SJSA1 (cell line): ENCODE data around the gene RO60. TPM values are rescaled to one million over a fixed set of nuclear protein-coding genes. Genes with fewer than 3 reads are reported as not detected.
"Not testable (repeated sequence)": the region's sequence is repeated elsewhere in the genome, so short reads cannot be mapped to it uniquely, and the experiment has no call there.

Experiments used
- DNase-seq, 2 experiments: peaks; one replicate each; pipeline ENCODE4 v3.0.0-alpha.2; 2015 to 2020; ENCODE audit warnings: low spot score in 2 of 2, low read depth in 1 of 2
- H3K27ac ChIP-seq: fragments of 250-450 bp; sonication (Bioruptor Pico); 2 replicates; pipeline ENCODE4 v1.5.1; 2020; ENCODE audit warnings: mild to moderate bottlenecking, moderate library complexity
- H3K27me3 ChIP-seq: fragments of 250-450 bp; sonication (Bioruptor Pico); replicated peaks from 2 replicates; pipeline ENCODE4 v1.5.1; 2020; ENCODE audit warnings: mild to moderate bottlenecking, moderate library complexity
- H3K36me3 ChIP-seq: fragments of 250-450 bp; sonication (Bioruptor Pico); 2 replicates; pipeline ENCODE4 v1.5.1; 2020; ENCODE audit warnings: mild to moderate bottlenecking
- H3K4me1 ChIP-seq: fragments of 250-450 bp; sonication (Bioruptor Pico); replicated peaks from 2 replicates; pipeline ENCODE4 v1.6.1; 2021; ENCODE audit warnings: mild to moderate bottlenecking
- H3K4me3 ChIP-seq: fragments of 250-450 bp; sonication (Bioruptor Pico); 2 replicates; pipeline ENCODE4 v1.5.1; 2020; ENCODE audit warnings: mild to moderate bottlenecking
- H3K9me3 ChIP-seq: fragments of 250-450 bp; sonication (Bioruptor Pico); replicated peaks from 2 replicates; pipeline ENCODE4 v1.5.1; 2020; ENCODE audit warnings: mild to moderate bottlenecking
- total RNA-seq: library from RNA; depleted of rRNA; stranded (reverse); fragments of >200 nt; shearing (Covaris generic); gene quantifications from 2 replicates; pipeline ENCODE4 v1.2.3, GENCODE V29; 2014; rRNA removed

Gene RO60
- total RNA-seq: 90.0 and 97.2 TPM in 2 replicates

DNA sequence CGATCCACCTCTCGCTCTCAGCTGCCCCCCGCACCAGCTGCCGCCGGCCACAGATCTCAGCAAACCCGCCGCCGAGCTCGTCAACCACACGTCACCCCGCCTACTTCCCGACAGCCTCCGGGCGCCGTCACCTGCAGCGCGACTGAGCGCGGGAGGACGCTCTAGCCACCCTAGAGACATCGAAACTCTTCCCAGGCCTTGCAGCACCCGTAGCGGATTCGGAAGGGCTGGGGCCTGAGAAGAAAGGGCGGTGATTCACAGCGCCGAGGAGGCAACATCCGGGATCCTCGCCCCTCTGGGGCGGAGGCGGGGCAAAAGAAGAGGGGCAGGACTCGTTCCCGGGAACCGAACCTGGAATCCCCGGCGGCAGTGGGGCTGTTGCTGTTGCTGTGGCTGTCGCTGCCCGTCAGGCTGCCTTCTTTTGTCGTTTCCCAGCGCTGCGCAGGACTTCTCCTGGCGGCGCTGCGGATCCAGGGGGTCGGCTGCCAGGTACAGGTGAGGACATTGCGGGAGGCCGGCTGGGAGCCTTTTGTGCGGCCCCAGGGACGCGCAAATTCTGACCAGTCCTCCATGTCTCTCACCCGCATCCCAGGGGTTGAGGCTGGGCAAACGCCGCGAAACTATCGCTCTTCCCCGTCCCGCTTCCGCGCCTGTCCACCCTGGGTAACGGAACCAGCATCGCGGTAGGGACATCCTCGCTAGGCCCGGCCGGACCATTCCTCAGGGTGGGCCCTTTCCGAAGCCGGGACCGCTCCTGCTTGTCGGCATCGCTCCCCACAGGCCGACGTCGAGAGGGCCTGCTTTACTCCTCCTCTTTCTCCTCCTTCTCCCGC is at the start of gene RO60, which contains the start of gene UCHL5:
Gene RO60, plus strand, starts transcription at position 331 of the 833 bp plus-strand sequence. CDS start 9,443 bp downstream, outside the sequence.
Gene UCHL5, minus strand, starts transcription at position 79 of the 833 bp plus-strand sequence. CDS start 100 bp downstream, outside the sequence.
- Histone ChIP-seq H3K27me3 (no peaks in the 10 kb centered on the region), H3K9me3 (no peaks in the 10 kb centered on the region), H3K27ac (peak within 1 kb of the TSS; percentile 77), H3K4me3 (peak within 1 kb of the TSS; percentile 70), H3K4me1 (peaks cover 5% of the 10 kb centered on the region), H3K36me3 (no peaks in the 10 kb centered on the region)
- DNase-seq: peak; percentile 98

DNA sequence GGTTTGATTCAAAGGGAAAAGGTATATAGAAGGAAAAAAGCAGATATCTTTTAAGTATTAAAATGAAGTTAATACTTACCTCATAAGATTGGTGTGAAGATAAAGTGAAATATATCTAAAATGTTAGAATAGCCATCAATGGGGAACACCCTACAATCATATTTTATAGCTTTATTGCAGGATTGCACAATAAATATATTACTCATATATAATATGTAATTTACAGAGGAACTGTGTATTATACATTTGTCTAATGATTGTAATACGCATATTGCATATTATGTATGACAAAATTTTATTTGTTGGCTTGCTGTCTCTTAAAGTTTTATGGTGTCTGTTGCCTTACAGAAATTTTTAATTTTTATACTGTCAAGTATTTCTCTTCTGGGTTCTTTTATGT is 48.0 kb upstream of the RO60 start:
- Histone ChIP-seq H3K9me3 (no peaks in the 10 kb centered on the region), H3K4me3 (no peak overlapping the region), H3K27ac (no peak overlapping the region), H3K27me3 (no peaks in the 10 kb centered on the region; the same call in 1 of the 2 replicates), H3K4me1 (no peaks in the 10 kb centered on the region), H3K36me3 (0 out of 2 replicates have a peak, but pooled peaks cover 4% of the 10 kb centered on the region)
- no peak for DNase-seq

DNA sequence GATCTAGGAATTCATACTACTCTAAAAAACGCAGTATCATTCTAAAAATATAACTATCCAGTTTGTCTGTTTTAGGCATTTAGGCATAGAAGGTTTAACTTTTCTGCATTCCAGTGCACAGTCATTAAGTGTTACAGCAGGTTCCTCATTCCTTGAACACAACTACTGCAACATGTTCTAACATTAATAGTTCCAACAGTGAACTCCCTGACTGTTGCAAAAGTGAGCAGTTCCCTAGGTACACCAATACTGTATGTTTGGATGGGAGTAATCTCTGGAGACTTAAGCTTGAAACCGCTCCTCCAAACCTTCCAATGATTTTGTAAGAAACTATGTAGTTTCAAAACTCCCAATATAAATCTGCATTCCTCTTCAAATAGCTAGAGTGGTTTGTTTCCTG is 46.4 kb upstream of the RO60 start:
- no peaks in the 10 kb centered on the region; the same call in 1 of the 2 replicates for H3K27me3 ChIP-seq
- H3K36me3 ChIP-seq: 0 out of 2 replicates have a peak, but pooled peaks cover 4% of the 10 kb centered on the region
- no peak for DNase-seq
- no peaks in the 10 kb centered on the region for H3K4me1 ChIP-seq
- no peaks in the 10 kb centered on the region for H3K9me3 ChIP-seq
- H3K27ac ChIP-seq: no peak overlapping the region
- no peak overlapping the region for H3K4me3 ChIP-seq

- Histone ChIP-seq H3K9me3 (no peaks in the 10 kb centered on the region), H3K4me3 (no peak overlapping the region), H3K27me3 (no peaks in the 10 kb centered on the region; the same call in 1 of the 2 replicates), H3K27ac (no peak overlapping the region), H3K36me3 (0 out of 2 replicates have a peak, but pooled peaks cover 4% of the 10 kb centered on the region), H3K4me1 (no peaks in the 10 kb centered on the region)
- DNase-seq: no peak
Observed at GRCh38 chr1:193013707-193014106, 45.7 kb upstream of the RO60 start.

DNA sequence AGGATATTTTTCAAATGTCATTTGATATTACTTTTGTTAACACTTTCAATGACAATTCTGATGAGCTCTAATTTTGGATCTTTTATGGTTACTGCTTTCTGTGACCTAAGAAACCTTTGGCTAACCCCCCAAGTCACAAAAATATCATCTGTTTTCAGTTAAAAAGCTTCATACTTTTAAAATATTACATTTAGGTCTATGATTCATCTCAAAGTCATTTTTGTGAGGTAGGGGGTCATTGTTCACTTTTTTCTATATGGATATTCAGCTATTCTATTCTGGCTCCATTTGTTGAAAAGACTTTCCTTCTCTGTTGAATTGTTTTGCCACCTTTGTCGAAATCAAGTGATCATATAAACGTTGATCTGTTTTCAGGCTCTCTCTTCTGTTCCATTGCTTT is 45.0 kb upstream of the RO60 start:
- H3K9me3 ChIP-seq: no peaks in the 10 kb centered on the region
- no peaks in the 10 kb centered on the region for H3K4me1 ChIP-seq
- no peak overlapping the region for H3K4me3 ChIP-seq
- H3K27ac ChIP-seq: no peak overlapping the region
- no peak for DNase-seq
- no peaks in the 10 kb centered on the region; the same call in 1 of the 2 replicates for H3K27me3 ChIP-seq
- 0 out of 2 replicates have a peak, but pooled peaks cover 4% of the 10 kb centered on the region for H3K36me3 ChIP-seq

DNA sequence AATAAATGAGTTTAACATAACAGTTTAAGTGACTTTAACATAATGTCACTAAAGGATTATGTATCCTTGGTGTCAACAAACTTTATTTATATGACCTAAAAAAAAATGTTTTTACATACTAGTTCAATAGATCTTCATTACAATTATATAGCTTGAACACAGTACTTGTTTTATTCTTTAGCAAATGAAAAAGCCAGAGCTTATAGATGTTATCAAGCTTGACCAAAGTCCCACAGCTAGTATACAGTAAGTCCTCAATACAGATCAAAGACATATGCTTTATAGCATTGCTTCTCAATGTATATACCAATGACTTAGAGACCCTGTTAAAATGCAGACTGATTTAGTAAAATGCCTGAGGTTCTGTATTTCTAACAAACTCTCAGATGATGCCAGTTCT is 42.6 kb upstream of the RO60 start:
- Histone ChIP-seq H3K9me3 (no peaks in the 10 kb centered on the region), H3K36me3 (0 out of 2 replicates have a peak, but pooled peaks cover 4% of the 10 kb centered on the region), H3K4me3 (no peak overlapping the region), H3K27ac (no peak overlapping the region), H3K4me1 (no peaks in the 10 kb centered on the region), H3K27me3 (no peaks in the 10 kb centered on the region; the same call in 1 of the 2 replicates)
- no peak for DNase-seq

DNA sequence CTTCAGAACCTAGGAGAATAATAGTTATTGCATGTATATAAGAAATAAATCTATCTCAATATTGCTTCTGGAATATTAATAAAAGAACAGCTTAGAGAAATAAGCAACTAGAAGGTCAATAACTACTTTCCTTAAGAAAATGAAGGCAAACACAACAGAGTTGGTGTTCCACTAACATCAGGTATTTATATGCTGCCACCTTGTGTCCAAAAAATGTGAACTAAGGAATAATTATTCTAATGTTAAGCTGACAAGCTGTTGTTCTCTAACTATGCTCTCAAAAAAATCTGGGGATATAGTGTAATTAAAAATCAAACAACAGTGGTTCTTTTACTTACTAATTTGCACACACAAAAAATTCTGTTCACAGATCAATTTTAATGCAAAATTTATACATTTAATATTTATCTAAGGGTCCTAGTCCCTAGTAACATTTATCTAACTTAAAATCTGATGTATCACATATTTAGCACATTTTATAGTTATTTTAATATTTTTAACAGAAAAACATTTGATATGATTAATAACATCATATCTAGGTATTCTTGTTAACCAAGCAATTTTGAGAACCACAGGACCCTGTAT is 39.9 kb upstream of the RO60 start:
- DNase-seq: peak in 1 of 2 experiments; percentile 15
- Histone ChIP-seq H3K36me3 (0 out of 2 replicates have a peak, but pooled peaks cover 7% of the 10 kb centered on the region), H3K9me3 (no peaks in the 10 kb centered on the region), H3K4me3 (no peak overlapping the region), H3K27me3 (no peaks in the 10 kb centered on the region), H3K27ac (no peak overlapping the region), H3K4me1 (no peaks in the 10 kb centered on the region)

DNA sequence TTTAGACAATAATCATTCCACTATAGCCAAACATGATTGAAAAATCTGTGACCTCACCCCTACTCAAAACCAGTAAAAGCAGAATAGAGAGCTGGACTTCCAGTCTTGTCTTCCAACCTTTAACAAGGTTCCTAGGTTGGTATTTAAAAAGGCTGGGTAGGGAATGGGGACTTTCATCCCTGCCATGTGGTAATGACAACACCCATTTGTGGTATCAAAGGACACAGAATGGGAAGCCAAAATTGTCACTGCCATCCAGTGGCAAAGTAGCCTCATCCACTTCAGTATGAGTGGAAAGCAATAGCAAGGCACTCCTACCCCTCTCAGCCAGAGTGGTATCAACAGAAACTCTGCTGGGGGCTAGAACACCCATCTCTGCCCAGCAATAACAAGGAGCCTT is 34.2 kb upstream of the RO60 start:
- H3K36me3 ChIP-seq: peaks cover 4% of the 10 kb centered on the region; the same call in 1 of the 2 replicates
- no peaks in the 10 kb centered on the region for H3K4me1 ChIP-seq
- DNase-seq: no peak
- no peak overlapping the region for H3K4me3 ChIP-seq
- H3K9me3 ChIP-seq: no peaks in the 10 kb centered on the region
- no peaks in the 10 kb centered on the region for H3K27me3 ChIP-seq
- no peak overlapping the region for H3K27ac ChIP-seq

- Histone ChIP-seq H3K27ac (no peak overlapping the region), H3K9me3 (no peaks in the 10 kb centered on the region), H3K4me1 (no peaks in the 10 kb centered on the region), H3K27me3 (no peaks in the 10 kb centered on the region), H3K36me3 (no peaks in the 10 kb centered on the region; the same call in 1 of the 2 replicates), H3K4me3 (no peak overlapping the region)
- DNase-seq: no peak
Observed at GRCh38 chr1:193030280-193030679, 29.1 kb upstream of the RO60 start.

GRCh38 chr1:193031431-193031830 is 28.0 kb upstream of the RO60 start:
- no peaks in the 10 kb centered on the region for H3K27me3 ChIP-seq
- no peaks in the 10 kb centered on the region for H3K4me1 ChIP-seq
- no peak overlapping the region for H3K4me3 ChIP-seq
- no peak for DNase-seq
- H3K36me3 ChIP-seq: no peaks in the 10 kb centered on the region; the same call in 1 of the 2 replicates
- H3K27ac ChIP-seq: no peak overlapping the region
- no peaks in the 10 kb centered on the region for H3K9me3 ChIP-seq

DNA sequence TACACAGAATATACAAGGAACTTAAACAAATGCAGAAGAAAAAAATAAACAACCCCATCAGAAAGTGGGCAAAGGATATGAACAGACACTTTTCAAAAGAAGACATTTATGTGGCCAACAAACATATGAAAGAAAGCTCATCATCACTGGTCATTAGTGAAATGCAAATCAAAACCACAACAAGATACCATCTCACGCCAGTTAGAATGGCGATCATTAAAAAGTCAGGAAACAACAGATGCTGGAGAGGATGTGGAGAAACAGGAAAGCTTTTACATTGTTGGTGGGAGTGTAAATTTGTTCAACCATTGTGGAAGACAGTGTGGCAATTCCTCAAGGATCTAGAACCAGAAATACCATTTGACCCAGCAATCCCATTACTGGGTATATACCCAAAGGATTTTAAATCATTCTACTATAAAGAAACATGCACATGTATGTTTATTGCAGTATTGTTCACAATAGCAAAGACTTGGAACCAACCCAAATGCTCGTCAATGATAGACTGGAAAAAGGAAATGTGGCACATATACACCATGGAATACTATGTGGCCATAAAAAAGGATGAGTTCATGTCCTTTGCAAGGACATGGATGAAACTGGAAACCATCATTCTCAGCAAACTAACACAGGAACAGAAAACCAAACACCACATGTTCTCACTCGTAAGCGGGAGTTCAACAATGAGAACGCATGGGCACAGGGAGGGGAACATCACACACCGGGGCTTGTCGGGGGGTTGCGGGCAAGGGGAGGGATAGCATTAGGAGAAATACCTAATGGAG is 26.6 kb upstream of the RO60 start:
- DNase-seq, H3K4me3 ChIP-seq, H3K27me3 ChIP-seq, H3K4me1 ChIP-seq, H3K36me3 ChIP-seq, H3K27ac ChIP-seq, H3K9me3 ChIP-seq: not testable (repeated sequence)

DNA sequence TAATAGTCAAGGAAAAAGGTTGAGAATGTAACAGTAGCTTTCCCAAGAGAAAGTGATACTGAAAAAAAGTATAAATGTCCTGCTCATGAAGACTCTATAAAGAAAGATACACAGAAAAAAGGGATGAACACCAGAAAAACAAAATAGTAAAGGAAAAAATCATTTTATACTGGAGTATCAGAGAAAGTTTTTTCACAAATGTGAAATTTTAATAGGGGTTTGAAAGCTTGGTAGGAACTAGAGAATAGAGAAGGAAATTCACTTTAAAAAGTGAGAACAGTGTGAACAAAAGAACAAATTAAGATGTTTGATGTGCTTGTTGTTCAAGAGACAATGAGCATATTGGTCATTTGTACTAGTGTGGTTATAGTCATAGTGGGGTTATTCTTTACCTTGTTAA is 25.8 kb upstream of the RO60 start:
- H3K27ac ChIP-seq: no peak overlapping the region
- H3K4me3 ChIP-seq: no peak overlapping the region
- H3K27me3 ChIP-seq: no peaks in the 10 kb centered on the region
- no peaks in the 10 kb centered on the region for H3K4me1 ChIP-seq
- no peaks in the 10 kb centered on the region for H3K9me3 ChIP-seq
- H3K36me3 ChIP-seq: no peaks in the 10 kb centered on the region; the same call in 1 of the 2 replicates
- DNase-seq: no peak

GRCh38 chr1:193036337-193037047 is 22.9 kb upstream of the RO60 start:
- H3K4me3 ChIP-seq: no peak overlapping the region
- DNase-seq: no peak
- H3K36me3 ChIP-seq: peaks cover 2% of the 10 kb centered on the region; the same call in 1 of the 2 replicates
- H3K27me3 ChIP-seq: no peaks in the 10 kb centered on the region
- no peaks in the 10 kb centered on the region for H3K9me3 ChIP-seq
- no peak overlapping the region for H3K27ac ChIP-seq
- no peaks in the 10 kb centered on the region for H3K4me1 ChIP-seq
